Activated naive CD4-positive, alpha-beta T cell treated with anti-CD3 and anti-CD28 coated beads for 36 hours (primary cell): ENCODE data around the gene CAP2. TPM values are rescaled to one million over a fixed set of nuclear protein-coding genes. Genes with fewer than 3 reads are reported as not detected.

Source experiments
- CTCF ChIA-PET: fragments of 350-600 bp; sonication (Branson Sonifier 250); formaldehyde crosslinking; loops from one replicate; lab custom pipeline; 2021; ENCODE audit warnings: antibody characterized with exemption; lab: Charles Lee
- DNase-seq: peaks from one replicate; pipeline ENCODE4 v3.0.0-alpha.2; 2020
- H3K27ac Mint-ChIP-seq: one replicate; pipeline ENCODE4 v1.8.0; 2021; ENCODE audit warnings: mild to moderate bottlenecking, mixed read lengths
- H3K27me3 Mint-ChIP-seq: one replicate; pipeline ENCODE4 v1.8.0; 2021; ENCODE audit warnings: low read depth, mixed read lengths
- H3K36me3 Mint-ChIP-seq: one replicate; pipeline ENCODE4 v1.8.0; 2021; ENCODE audit warnings: low read depth, mixed read lengths
- H3K4me1 Mint-ChIP-seq: one replicate; pipeline ENCODE4 v1.8.0; 2021; ENCODE audit warnings: low read depth, mixed read lengths
- H3K4me3 Mint-ChIP-seq: one replicate; pipeline ENCODE4 v1.8.0; 2021; ENCODE audit warnings: mild to moderate bottlenecking, moderate library complexity, mixed read lengths
- H3K9me3 Mint-ChIP-seq: one replicate; pipeline ENCODE4 v1.8.0; 2021; ENCODE audit warnings: mixed read lengths
- intact Hi-C: fragments of 100-400 bp; cut with micrococcal nuclease; formaldehyde crosslinking; loops from one replicate; pipeline ENCODE4 v1.15.1; 2023
- total RNA-seq, 2 experiments: library from RNA; stranded (reverse); gene quantifications; one replicate each; pipeline ENCODE4 v1.2.3, GENCODE V29; 2021

Gene CAP2
- total RNA-seq, 2 experiments from 2014 or later, result not detected

DNA sequence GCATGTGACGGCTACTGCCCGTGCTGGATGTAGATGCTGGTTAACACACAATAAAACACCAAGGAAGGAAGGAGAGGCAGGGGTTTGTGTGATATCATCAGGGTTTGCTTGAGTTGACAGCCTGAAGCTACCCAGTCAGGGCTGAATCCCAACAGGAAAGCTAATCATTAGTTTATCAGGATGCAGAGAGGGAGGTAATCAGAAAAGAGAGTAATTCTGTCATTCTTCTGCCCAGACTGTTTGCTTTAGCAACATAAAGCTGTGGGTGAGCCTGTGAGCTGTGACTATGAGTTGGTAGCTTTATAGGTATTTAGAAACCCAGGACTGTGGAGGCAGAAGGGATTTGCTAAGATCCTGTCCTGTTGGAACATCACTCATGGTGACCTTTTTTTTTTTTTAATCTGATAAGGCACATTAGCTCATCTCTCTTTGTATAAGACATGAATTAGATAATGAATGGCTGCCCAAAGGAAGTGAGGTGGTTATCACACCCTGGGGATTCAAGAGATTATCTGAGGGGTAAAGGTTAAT, 79.3 kb downstream of the CAP2 start:
- intact Hi-C loops, result no loop called here
- Mint-ChIP-seq H3K36me3 (no peaks in the 10 kb centered on the region), H3K27me3 (peaks cover 10% of the 10 kb centered on the region), H3K27ac (no peak overlapping the region), H3K4me3 (no peak overlapping the region), H3K9me3 (no peaks in the 10 kb centered on the region), H3K4me1 (no peaks in the 10 kb centered on the region)
- CTCF ChIA-PET, result interaction anchor here (0.8 kb wide), 1 partner anchor 52 kb away, joined by 3 read pairs; no protein-coding TSS in a partner anchor
- DNase-seq, result no peak

DNA sequence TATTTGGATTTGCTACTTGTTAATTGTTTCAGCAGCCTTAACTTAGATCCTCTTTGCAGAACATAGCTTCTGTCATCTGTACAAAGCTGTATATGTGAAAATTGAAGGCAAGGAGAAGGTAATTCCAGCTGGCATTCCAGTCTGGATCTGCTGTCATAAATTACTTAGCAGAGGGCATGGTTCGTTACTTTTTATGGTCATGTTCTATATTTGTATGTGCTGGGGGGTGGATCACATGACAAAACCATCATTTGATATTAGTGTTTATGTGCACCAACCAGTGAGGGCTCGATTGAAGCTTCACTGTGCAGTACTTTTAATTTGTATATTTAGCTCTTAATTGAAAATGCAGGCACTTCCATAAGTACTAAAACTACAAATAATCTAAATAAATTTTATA, 80.2 kb downstream of the CAP2 start:
- Mint-ChIP-seq H3K4me1 (no peaks in the 10 kb centered on the region), H3K36me3 (no peaks in the 10 kb centered on the region), H3K27me3 (peaks cover 10% of the 10 kb centered on the region), H3K9me3 (no peaks in the 10 kb centered on the region), H3K4me3 (no peak overlapping the region), H3K27ac (no peak overlapping the region)
- CTCF ChIA-PET, result interaction anchor here (0.8 kb wide), 1 partner anchor 53 kb away, joined by 3 read pairs; no protein-coding TSS in a partner anchor
- no peak for DNase-seq
- intact Hi-C loops, result no loop called here

DNA sequence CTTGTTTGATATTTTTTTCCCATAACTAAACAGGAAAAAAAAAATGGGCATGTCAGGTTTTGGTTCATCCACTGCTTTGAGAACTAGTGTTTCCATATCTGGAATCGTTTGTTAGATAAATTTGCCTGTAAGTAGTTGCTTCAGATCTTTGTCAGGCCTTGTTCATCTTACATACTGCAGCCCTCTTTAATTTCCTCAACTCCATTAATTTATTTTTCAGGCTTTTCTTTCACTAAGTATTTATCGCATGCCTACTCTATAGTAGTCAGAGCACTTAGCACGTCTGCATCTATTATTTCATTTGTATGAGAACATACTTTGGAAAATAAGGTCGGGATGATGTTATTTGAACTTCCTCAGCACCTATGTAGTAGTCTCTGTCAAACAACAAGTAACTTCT, 80.9 kb downstream of the CAP2 start:
- DNase-seq, result no peak
- peaks cover 9% of the 10 kb centered on the region for H3K27me3 Mint-ChIP-seq
- intact Hi-C loops, result no loop called here
- H3K4me3 Mint-ChIP-seq, result no peak overlapping the region
- CTCF ChIA-PET, result no interaction called here
- no peak overlapping the region for H3K27ac Mint-ChIP-seq
- H3K9me3 Mint-ChIP-seq, result no peaks in the 10 kb centered on the region
- H3K36me3 Mint-ChIP-seq, result no peaks in the 10 kb centered on the region
- H3K4me1 Mint-ChIP-seq, result no peaks in the 10 kb centered on the region

DNA sequence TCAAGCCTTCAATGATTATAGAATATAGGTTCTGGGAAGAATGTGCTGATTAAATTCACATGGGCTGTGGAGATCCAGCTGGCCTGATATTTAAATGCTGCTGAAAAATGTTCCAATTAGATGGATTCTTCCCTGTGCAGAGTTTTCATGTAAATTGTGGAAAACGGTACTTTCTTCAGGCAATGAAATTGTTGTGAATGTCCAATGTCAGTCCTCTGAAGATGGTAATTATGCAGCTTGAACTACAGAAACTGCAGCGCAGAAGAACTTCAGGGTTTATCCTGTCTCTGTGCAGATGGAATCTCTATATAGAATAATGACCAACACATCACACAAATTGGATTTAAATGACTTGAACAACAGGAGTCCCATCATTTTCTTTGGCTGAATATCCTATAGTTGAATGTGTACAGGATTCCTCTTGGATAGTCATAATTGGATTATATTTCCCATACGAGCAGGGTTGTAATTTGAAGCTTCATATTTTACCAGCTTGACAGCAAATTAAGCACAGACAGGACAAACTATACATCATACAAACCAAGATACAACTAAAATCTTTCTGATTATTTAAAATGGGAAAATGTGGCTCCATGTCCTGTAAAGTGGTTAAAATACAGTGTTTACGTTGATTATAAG, 82.3 kb downstream of the CAP2 start:
- Mint-ChIP-seq H3K4me1 (no peaks in the 10 kb centered on the region), H3K27ac (no peak overlapping the region), H3K36me3 (no peaks in the 10 kb centered on the region), H3K27me3 (peaks cover 4% of the 10 kb centered on the region), H3K9me3 (no peaks in the 10 kb centered on the region), H3K4me3 (no peak overlapping the region)
- intact Hi-C loops, result no loop called here
- CTCF ChIA-PET, result no interaction called here
- no peak for DNase-seq

DNA sequence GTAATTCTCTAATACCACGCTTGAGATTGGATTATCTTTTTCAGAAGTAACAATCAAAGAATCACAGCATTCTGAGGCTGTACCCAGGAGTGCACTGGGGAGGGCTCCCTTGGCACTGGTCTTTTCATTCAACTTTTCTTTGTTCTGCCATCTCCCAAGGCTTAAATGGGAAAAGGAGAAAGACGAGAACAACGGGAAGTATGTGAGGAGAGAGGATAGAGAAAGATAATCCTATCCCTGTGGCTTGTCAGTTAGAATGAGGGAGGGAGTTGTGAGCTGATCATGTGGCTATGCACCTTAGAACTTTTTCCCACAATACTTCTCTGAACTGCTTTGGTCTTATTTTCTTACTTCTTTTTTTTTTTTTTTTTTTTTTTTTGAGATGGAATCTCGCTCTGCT, 83.1 kb downstream of the CAP2 start:
- Mint-ChIP-seq H3K36me3 (no peaks in the 10 kb centered on the region), H3K4me3 (no peak overlapping the region), H3K27ac (no peak overlapping the region), H3K4me1 (no peaks in the 10 kb centered on the region), H3K9me3 (no peaks in the 10 kb centered on the region), H3K27me3 (peaks cover 5% of the 10 kb centered on the region)
- CTCF ChIA-PET, result no interaction called here
- intact Hi-C loops, result no loop called here
- no peak for DNase-seq

DNA sequence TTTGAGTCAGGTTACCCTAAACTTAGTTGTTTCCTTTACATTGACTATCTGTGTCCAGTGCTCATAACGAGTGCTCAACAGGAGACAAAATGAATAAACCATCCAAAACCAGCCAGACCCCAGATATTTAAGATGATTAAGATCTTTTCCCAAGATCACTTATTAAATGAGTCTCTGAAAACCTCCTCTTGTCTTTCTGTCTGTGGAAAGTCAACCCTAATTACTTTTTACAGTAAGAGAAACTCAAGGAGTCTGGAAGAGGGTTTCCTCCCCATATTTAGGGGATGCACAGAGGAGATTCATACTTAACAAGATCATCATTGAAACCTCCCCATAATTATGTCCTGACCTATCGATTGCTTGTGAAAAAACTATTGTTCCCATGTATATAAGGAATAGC, 84.0 kb downstream of the CAP2 start:
- intact Hi-C loops, result no loop called here
- H3K27ac Mint-ChIP-seq, result no peak overlapping the region
- no peak overlapping the region for H3K4me3 Mint-ChIP-seq

DNA sequence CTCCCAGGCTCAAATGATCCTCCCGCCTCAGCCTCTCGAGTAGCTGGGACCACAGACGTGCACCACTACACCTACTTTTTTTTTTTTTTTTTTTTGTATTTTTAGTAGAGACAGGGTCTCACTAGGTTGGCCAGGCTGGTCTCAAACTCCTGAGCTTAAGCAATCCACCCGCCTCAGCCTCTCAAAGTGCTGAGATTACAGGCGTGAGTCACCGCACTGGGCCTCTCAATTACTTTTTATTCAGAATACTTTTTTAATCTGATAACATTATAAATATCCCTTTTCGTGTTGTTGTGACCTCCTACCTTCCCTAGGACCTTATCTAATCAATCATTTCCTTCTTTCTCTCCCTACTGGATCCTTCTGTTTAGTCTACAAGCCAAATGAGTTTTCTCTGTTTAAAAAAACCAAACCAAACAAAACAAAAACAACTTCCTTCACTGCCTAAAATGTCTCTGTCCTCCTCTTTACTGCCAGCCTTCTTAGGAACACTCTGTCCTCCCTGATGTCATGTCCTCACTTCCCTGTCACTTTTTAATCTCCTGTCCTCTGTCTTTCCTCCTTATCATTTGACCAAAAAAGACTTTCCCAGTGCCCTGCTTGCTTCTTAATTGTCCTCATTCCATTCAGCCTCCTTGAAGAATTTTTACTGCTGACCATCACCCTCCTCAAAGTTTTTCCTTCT, 85.0 kb downstream of the CAP2 start:
- intact Hi-C loops, result no loop called here
- H3K27me3 Mint-ChIP-seq, result peaks cover 13% of the 10 kb centered on the region
- H3K4me3 Mint-ChIP-seq, result no peak overlapping the region
- H3K27ac Mint-ChIP-seq, result no peak overlapping the region
- no peaks in the 10 kb centered on the region for H3K36me3 Mint-ChIP-seq
- no peaks in the 10 kb centered on the region for H3K4me1 Mint-ChIP-seq
- H3K9me3 Mint-ChIP-seq, result no peaks in the 10 kb centered on the region
- CTCF ChIA-PET, result no interaction called here
- no peak for DNase-seq

More for the DNA sequence above, 84.0 kb downstream of the CAP2 start:
- no peaks in the 10 kb centered on the region for H3K9me3 Mint-ChIP-seq
- no peaks in the 10 kb centered on the region for H3K36me3 Mint-ChIP-seq
- CTCF ChIA-PET, result no interaction called here
- no peak for DNase-seq
- H3K4me1 Mint-ChIP-seq, result no peaks in the 10 kb centered on the region
- H3K27me3 Mint-ChIP-seq, result peaks cover 11% of the 10 kb centered on the region

DNA sequence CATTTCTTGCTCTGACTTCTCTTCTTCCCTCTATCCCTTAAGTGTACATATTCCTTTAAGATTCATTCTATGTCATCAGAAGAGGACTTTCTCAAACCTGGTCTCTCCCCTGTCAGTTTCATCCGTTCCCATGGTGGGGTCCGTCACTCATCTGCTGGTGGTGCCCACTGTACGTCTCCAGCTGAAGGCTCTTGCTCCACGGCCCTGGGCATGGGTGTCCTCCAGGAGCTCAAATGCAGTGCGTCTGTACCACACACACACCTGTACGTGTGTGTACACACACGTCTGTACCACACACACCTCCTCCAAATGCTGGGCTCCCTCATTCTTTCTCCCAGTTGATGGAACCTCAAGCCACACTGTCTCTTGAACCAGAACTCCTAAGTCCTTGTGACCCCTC, 85.6 kb downstream of the CAP2 start:
- intact Hi-C loops, result no loop called here
- Mint-ChIP-seq H3K27me3 (peaks cover 13% of the 10 kb centered on the region), H3K4me3 (no peak overlapping the region), H3K36me3 (no peaks in the 10 kb centered on the region), H3K9me3 (no peaks in the 10 kb centered on the region), H3K27ac (no peak overlapping the region), H3K4me1 (no peaks in the 10 kb centered on the region)
- DNase-seq, result no peak
- CTCF ChIA-PET, result no interaction called here

DNA sequence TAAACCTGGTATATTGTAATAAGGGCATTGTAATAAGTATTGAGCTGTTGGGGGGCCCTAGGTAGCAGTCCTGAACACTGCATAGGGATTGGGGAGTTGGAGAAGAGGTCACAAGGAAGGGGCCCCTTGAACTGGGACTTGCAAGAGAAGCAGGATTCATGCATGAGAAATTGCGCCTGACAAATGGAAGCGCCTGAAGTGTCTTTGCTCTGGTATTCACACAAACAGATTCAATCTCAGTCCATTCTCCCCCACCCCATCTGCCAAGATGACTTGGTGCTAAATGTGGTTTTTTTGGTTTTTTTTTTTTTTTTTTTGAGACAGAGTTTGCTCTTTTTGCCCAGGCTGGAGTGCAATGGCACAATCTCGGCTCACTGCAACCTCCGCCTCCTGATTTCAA, 87.1 kb downstream of the CAP2 start:
- DNase-seq, result no peak
- Mint-ChIP-seq H3K36me3 (no peaks in the 10 kb centered on the region), H3K9me3 (no peaks in the 10 kb centered on the region), H3K27me3 (peaks cover 9% of the 10 kb centered on the region), H3K4me3 (no peak overlapping the region), H3K4me1 (no peaks in the 10 kb centered on the region), H3K27ac (no peak overlapping the region)
- CTCF ChIA-PET, result interaction anchor here (0.7 kb wide), 1 partner anchor 1861 kb away, joined by 6 read pairs; no protein-coding TSS in a partner anchor
- intact Hi-C loops, result no loop called here

DNA sequence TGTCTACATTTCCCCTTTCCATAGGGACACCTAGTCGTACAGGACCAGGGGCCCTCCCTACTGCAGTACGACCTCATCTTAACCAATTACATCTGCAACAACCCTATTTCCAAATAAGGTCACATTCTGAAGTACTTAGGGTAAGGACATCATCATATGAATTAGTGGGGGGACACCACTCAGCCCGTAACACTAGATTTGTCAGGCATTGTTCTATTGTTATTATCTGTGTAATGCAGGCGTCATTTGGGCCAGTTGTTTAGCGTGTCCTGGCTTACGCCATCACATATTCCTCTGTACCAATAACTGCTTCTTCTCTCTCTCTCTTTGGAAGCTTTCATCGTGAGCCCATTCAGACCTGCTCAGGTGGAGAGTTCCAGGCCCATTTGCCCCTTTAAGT, 89.3 kb downstream of the CAP2 start:
- H3K27me3 Mint-ChIP-seq, result peaks cover 9% of the 10 kb centered on the region
- H3K4me1 Mint-ChIP-seq, result no peaks in the 10 kb centered on the region
- no peak for DNase-seq
- no peak overlapping the region for H3K27ac Mint-ChIP-seq
- CTCF ChIA-PET, result no interaction called here
- no peaks in the 10 kb centered on the region for H3K9me3 Mint-ChIP-seq
- intact Hi-C loops, result no loop called here
- no peaks in the 10 kb centered on the region for H3K36me3 Mint-ChIP-seq
- no peak overlapping the region for H3K4me3 Mint-ChIP-seq

DNA sequence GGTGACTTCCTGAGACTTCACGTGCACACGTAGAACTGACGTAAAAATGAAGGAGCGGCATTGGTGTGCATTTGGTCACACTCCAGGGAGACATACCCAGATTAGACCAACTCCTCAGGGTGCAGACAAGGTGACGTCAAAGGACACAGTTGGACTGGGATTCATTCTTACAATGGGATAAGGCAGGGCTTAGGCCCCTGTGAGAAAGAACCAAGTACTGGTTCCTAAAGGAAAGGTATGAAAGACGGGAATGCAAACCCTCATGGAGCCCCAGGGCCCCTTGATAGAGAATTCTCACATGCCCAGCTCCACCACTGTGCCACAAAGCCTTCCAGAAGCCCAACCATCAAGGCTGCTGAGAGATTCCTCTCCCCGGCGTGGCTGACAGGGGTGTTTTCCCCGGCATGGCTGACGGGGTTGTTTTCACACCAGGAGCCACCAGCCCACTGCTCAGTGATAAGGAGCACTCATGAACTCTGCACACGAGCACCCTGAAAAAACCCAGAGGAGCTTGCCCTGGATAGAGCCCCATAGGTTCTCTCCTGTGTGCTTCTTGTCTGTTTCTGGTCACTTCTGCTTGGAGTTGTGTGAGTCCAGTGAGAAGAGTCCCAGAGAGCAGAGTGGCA, 90.1 kb downstream of the CAP2 start:
- Mint-ChIP-seq H3K27me3 (peaks cover 9% of the 10 kb centered on the region), H3K4me1 (no peaks in the 10 kb centered on the region), H3K4me3 (no peak overlapping the region), H3K36me3 (no peaks in the 10 kb centered on the region), H3K9me3 (no peaks in the 10 kb centered on the region), H3K27ac (no peak overlapping the region)
- CTCF ChIA-PET, result interaction anchor here (0.7 kb wide), 1 partner anchor 150 kb away, joined by 3 read pairs; no protein-coding TSS in a partner anchor
- intact Hi-C loops, result no loop called here
- DNase-seq, result no peak

DNA sequence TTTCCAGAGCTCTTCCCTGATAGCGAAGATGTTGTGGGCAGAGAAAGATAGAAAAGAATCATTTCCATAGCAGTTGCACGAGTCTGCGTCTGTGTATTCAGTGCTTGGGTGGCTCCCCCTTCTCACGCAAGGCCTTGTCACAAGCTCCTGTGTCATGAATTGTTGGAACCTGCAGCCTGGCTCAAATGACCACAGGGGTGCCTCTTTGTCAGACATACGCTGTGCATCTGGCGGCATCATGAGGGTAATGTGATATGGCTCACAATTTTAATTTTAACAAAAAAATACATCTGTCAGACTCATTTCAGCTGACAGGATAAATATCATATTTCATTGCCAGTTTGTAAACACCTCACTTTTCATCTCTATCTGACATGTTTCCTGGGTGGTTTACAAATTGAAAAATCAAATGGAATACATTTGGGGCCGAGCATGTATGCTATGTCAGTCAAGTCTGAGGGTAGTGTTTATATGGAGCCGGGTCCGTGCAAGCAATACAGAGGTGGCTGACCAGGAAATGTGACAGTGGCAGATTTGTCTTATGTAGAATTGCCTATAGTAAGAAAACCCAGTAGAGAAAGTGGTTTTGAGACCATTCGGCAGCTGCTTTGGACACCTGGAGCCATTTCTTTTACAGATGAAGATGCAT, 90.9 kb downstream of the CAP2 start:
- CTCF ChIA-PET, result interaction anchor here (0.7 kb wide), 1 partner anchor 149 kb away, joined by 3 read pairs; no protein-coding TSS in a partner anchor
- DNase-seq, result no peak
- Mint-ChIP-seq H3K4me1 (no peaks in the 10 kb centered on the region), H3K9me3 (no peaks in the 10 kb centered on the region), H3K36me3 (no peaks in the 10 kb centered on the region), H3K4me3 (no peak overlapping the region), H3K27ac (no peak overlapping the region), H3K27me3 (peaks cover 9% of the 10 kb centered on the region)
- intact Hi-C loops, result no loop called here
